NCI-H446 (cell line): Measurements from ENCODE around the gene CPED1.
A peak's percentile ranks its signal among the peaks of the same experiment; 100 is the strongest.
"Not testable (repeated sequence)": the region's sequence is repeated elsewhere in the genome, so short reads cannot be mapped to it uniquely, and the experiment has no call there.

Experiments
- DNase-seq, 2 experiments: peaks; one replicate each; lab custom pipeline; 2025; lab: John Stamatoyannopoulos, UW

Gene CPED1

DNA sequence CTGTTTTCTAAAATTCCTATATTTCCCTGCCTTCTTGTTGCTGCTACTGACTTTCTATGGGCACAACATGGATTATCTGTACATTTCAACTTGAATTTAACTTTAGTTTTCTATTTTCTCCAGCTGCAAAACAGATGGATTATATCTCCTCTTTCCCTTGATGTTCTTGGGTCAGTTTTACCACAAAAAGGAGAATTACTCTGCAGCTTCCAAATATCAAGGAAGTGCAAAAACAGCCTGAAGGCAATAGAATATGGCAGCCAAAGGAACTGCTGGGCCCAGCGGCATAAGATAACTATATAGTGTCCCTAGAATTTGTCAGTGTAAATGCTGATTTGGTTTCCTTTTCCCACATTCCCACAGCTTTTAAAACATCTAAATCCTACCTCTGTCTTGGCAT lies 29.1 kb downstream of the CPED1 start:
- no peak for DNase-seq

GRCh38 chr7:121019018-121019417 lies 30.5 kb downstream of the CPED1 start:
- DNase-seq, result no peak

DNA sequence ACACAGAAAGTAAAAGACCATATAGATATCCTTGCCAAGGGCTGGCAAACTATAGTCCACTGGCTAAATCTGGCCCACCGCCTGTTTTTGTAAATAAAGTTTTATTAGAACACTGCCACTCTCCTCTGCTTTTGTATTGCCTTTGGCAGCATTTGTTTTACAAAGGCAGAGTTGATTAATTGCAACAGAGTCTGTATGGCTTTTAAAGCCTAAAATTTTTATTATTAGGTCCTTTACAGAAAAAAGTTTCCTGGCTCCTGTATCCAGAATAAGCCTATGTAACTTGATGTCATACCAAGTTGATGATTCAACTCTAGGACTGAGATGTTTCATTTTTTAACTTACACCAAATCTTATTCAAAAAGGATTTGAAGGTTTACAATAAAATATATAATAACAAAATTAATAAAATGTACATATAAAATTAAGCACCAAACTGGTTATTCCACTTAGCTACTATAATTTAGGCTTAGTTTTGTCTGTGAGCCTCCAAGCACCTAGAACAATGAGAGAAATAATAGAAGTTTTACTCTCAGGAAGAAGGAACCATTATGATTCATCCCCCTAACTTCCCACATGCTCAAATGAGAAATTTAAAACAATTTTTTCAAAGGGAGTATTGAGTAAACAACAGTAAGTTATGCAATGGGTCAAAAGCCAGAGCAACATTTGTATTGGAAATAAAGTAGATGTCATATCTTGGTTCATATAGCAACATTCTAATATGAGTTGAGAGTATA lies 31.9 kb downstream of the CPED1 start:
- no peak for DNase-seq

DNA sequence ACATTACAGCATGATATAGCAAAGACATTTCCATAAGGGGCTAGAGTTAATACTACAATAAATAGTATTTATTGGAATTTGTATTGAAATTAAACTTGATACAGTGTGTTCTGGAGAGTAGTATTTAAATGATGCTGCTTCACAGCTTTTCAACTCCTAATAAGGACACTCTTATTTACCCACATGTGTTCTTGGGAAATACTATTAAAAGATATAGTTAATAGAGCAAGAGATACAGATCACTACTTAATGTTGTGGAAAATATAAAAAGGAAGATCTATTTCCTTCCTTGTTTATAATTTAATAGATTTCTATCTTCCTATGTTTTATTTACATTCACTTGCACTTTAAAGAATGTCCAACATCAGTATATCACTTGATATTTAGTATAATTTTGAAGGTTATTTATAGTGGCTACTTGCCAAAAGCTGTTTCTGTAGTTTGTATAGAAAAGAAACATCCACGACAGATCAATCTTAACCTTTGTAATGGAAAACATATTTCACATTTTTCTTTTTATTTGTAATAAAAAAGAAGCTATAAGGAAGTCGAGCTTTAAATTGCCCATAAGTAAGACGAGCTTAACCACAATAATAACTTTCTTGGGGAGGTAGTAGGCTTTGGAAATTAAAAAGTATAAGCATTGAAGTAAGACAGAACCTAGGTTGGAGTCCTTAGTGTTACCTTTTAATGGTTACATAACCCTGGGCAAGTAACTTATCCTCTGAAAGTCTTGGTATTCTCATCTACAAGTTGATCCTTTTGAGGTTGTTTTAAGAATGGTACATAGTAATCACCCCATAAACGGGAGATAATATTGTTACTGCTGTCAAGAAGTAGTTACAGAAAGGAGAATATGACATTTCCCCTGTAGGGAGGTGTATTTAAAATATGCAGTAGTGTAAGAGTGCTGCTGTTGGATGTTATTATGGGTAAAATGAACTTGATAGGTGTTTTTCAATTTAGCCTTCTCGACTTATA lies 32.8 kb downstream of the CPED1 start:
- DNase-seq, result no peak

GRCh38 chr7:121023194-121023593 lies 34.7 kb downstream of the CPED1 start:
- DNase-seq, result no peak

- no peak for DNase-seq
Observed at GRCh38 chr7:121023683-121024511, 35.4 kb downstream of the CPED1 start.

DNA sequence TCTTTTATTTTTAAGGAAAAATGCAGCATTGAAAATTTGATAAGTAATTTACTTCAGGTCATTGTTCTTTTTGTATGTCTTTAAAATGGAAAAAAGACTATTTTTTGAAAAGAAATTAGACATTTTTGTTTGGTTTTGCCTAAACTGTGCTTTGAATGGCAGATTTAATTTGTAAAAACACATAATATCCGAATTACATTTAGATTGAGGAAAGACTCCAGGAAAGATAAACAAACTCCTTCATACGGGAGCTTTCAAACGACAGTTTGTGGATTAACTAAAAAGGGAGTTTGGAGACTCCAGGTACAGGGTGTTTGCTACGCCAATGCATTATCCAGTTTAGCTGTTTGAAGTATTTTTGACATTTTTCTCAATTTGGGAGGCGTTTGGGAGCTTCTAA lies 36.1 kb downstream of the CPED1 start:
- no peak for DNase-seq

DNA sequence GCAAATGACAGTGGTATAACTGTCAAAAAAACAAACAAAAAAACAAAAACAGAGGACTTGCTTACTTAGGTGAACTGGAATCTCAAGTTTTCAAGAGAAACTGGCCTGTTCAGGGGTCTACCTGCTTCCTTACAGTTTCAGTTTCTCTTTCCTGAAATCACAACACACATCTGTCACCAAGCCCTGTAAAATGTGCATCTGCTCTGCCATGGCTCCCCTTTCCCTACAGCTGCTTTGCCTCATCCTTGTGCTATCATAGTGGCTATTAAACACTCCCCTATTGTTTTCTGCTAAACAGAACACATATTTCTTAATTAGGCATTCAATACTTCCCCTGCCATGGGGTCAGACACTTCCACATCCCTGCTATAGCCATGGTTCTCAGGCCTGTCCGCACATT lies 37.6 kb downstream of the CPED1 start:
- no peak for DNase-seq

DNA sequence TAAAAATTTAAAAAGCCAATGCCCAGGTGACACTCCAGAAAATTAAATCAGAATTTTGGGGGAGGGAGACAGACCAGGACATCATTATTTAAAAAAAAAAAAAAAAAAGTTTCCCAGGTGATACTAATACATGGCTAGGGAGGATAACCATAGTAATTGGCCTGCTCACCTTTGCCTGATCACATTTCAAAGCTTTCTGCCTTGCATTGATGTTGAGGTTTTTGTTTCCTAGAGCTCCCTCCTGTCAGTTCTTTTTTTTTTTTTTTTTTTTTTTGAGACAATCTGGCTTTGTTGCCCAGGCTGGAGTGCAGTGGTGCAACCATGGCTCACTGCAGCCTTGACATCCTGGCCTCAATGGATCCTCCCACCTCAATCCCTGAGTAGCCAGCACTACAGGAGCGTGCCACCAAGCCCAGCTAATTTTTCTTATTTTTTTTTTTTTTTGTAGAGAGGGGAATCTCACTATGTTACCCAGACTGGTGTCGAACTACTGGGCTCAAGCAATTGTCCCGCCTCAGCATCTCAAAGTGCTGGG lies 38.1 kb downstream of the CPED1 start:
- DNase-seq, result no peak

DNA sequence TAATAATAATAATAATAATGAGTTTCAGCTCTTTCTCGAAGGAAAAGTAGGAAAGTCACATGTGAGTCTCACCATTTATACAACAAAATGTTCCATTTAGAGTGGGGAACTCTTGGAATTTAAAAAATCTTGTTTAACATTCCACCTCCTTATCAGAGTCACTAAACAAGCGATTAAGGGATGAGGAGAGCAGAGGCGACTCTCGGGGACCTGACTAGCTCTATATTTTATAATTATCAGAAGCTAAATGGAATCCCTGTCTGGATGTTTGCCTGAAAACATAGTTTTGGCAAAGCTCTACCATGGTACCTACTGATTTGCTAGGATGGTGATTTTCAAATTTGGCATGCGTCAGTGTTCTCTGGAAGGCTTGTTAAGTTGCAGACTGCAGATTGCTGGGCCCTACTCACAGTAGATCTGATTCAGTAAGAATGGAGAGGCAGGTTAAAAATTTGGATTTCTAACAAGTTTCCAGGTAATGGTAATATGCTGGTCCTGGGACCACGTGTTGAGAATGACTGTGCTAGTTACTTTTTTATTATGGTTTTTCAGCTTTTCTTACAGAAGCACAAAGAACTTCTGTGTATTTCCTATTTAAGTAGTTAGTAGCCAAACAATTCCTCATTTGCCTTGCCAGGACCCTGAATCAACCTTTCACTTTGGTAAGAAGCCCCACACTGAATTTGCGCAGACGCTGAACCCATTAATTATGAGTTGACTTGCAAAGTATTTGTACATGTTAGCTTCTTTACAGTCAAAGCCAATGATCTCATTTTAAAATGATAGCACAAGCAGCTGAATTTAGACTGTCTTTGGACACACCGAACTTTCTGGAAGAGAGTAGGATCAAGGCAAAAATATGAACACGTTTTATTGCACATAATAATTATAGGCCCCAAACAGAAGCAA lies 39.5 kb downstream of the CPED1 start:
- DNase-seq, result peak in 1 of 2 experiments; percentile 22

- DNase-seq, result no peak
Observed at GRCh38 chr7:121029302-121029701, 40.8 kb downstream of the CPED1 start.

- DNase-seq, result no peak
Observed at GRCh38 chr7:121030308-121030707, 41.8 kb downstream of the CPED1 start.

DNA sequence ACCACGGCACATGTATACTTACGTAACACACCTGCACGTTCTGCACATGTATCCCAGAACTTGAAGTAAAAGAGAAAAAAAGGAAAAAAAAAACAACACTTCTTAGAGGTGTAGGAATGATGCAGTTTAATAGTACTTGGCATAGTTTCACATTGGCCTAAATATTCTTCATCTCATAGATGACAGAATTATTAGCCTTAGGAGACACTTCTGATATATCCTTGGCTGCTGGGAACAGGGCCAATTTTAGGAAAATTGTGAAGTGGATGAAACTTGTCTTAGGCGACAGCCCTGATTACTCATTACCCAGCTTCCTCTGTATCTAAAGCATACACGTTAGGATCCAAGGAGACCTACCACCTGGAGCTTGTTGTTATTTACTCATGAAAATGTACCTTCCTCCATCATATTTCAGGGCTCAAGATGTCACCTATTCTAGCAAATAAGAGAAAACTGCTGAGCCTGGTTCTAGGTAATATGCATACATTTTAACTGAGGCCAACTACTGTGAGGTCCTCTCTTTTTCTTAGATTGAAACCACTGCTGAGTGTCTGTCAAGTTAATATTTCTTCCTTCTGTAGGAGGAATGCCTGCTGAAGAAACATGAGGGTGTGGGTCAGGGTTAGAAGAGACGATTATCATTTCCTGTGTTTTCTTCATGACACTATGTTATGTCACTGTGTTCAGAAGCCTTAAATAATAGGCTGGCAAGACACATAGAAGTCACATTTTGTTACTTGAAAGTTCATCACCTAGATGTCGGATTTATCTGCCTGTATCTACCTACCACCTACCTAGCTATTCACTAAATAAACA lies 44.3 kb downstream of the CPED1 start:
- DNase-seq, result peak in 1 of 2 experiments; percentile 16

DNA sequence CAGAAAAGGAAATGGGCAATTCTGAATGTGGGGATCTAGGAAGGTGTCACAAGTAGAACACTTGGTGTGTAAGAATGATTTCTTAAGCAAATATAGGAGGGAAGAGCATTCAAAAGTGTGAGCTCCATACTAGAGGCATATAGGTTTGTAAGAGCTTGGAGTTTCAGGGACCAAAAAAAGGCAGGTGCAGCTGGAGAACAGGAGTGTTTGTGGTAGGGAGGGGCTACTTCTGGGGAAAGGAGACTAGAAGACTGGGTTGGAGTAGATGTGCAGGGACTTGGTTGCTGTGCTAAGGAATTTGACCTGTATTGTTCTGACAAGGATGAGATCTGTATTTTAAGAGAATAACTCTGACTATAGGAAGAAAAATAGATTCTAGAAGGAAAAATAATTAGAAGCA lies 46.4 kb downstream of the CPED1 start:
- no peak for DNase-seq

DNA sequence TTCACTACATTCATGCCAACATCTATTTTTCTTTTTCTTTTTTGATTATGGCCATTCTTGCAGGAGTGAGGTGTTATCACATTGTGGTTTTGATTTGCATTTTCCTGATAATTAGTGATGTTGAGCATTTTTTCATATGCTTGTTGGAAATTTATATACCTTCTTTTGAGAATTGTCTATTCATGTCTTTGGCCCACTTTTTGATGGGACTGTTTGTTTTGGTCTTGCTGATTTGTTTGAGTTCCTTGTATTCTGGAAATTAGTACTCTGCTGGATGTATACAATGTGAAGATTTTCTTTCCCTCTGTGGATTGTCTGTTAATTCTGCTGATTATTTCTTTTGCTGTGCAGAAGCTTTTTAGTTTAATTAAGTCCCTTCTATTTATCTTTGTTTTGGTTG lies 48.3 kb downstream of the CPED1 start:
- DNase-seq, result not testable (repeated sequence)

DNA sequence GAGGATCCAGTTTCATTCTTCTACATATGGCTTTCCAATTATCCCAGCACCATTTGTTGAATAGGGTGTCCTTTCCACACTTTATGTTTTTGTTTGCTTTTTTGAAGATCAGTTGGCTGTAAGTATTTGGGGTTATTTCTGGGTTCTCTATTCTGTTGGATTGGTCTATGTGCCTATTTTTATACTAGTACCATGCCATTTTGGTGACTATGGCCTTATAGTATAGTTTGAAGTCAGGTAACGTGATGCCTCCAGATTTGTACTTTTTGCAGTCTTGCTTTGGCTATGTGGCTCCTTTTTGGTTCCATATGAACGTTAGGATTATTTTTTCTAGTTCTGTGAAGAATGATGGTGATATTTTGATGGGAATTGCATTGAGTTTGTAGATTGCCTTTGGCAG lies 48.8 kb downstream of the CPED1 start:
- DNase-seq, result not testable (repeated sequence)

- DNase-seq, result no peak
Observed at GRCh38 chr7:121037957-121038716, 49.6 kb downstream of the CPED1 start.

GRCh38 chr7:121038717-121039509 lies 50.4 kb downstream of the CPED1 start:
- no peak for DNase-seq

GRCh38 chr7:121039510-121039822 lies 51.0 kb downstream of the CPED1 start:
- no peak for DNase-seq
